Measurements from ENCODE around the gene UBE2J2. TPM values are rescaled to one million over a fixed set of nuclear protein-coding genes. Genes with fewer than 3 reads are reported as not detected.

Gene UBE2J2
- total and polyA plus RNA-seq, 2 of the 13 experiments (the other 11 are each of a cell fraction or from before 2014, with no cell fraction given) = 25.4 to 29.4 TPM

DNA sequence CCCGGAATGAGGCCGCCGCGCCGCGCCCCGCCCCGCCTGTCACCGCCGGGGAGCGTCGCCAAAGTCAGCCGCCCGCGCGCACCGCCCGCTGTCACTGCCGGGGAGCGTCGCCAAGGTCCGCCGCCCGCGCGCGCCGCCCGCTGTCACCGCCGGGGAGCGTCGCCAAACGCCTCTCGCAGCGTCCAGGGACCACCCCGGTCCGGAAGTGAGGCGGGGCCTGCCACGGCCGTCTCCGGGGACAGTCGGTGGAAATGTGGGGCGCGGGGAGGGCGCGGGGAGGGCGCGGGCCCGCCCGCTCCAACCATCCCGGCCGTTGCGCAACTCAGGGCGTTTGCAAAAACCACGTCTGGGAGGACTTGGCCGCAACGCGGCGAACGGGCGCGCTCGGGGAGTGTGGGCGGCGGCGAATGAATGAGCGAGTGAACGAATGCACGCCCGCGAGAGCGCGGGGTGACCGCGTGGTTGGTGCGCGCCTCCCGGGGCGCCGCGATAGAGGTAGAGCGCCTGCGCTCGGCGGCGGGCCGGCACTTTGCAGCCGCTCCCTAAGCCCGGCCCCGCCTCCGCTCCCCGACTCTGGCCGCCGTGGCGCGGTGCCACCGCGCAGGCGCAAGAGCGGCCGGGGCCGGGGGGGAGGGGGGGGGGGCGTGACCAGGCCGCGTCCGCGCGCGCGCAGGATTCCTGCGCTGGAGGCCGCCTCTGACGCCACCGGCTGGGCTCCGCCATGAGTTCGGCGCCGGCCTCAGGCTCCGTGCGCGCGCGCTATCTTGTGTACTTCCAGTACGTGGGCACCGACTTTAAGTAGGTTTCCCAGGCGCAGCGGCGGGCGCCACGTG is 34.5 kb upstream of the UBE2J2 start, which contains the start of the genes ACAP3 and PUSL1 (continued):
- TF ChIP-seq, protein P1, sequence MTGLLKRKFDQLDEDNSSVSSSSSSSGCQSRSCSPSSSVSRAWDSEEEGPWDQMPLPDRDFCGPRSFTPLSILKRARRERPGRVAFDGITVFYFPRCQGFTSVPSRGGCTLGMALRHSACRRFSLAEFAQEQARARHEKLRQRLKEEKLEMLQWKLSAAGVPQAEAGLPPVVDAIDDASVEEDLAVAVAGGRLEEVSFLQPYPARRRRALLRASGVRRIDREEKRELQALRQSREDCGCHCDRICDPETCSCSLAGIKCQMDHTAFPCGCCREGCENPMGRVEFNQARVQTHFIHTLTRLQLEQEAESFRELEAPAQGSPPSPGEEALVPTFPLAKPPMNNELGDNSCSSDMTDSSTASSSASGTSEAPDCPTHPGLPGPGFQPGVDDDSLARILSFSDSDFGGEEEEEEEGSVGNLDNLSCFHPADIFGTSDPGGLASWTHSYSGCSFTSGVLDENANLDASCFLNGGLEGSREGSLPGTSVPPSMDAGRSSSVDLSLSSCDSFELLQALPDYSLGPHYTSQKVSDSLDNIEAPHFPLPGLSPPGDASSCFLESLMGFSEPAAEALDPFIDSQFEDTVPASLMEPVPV (CRISPR knock-in tag; IDR thresholded peaks at IDR 0.05) = peak; percentile 51; the same call in 1 of the 2 replicates
- TF ChIP-seq MYC (CRISPR knock-in tag; IDR thresholded peaks at IDR 0.05; ENCODE audit: borderline replicate concordance) = peak; percentile 93
- TF ChIP-seq MED8 (CRISPR knock-in tag; IDR thresholded peaks at IDR 0.05; ENCODE audit: insufficient replicate concordance) = peak; percentile 6
- TF ChIP-seq, protein P2, sequence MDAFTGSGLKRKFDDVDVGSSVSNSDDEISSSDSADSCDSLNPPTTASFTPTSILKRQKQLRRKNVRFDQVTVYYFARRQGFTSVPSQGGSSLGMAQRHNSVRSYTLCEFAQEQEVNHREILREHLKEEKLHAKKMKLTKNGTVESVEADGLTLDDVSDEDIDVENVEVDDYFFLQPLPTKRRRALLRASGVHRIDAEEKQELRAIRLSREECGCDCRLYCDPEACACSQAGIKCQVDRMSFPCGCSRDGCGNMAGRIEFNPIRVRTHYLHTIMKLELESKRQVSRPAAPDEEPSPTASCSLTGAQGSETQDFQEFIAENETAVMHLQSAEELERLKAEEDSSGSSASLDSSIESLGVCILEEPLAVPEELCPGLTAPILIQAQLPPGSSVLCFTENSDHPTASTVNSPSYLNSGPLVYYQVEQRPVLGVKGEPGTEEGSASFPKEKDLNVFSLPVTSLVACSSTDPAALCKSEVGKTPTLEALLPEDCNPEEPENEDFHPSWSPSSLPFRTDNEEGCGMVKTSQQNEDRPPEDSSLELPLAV (CRISPR knock-in tag; conservative IDR thresholded peaks at IDR 0.05; ENCODE audit: low read depth) = 0 out of 2 replicates have a peak, but pooled peaks have one; percentile 17
- TF ChIP-seq MAFF (IDR thresholded peaks at IDR 0.05; ENCODE audit: low read depth, low read length) = no peak
- TF ChIP-seq ELF1 (CRISPR knock-in tag; IDR thresholded peaks at IDR 0.05) = peak; percentile 75
- 0 out of 2 replicates have a peak, but pooled peaks have one; percentile 47 for TF ChIP-seq ATF7-NPFF (CRISPR knock-in tag; IDR thresholded peaks at IDR 0.05; ENCODE audit: low read depth)
- 0 out of 2 replicates have a peak, but pooled peaks have one; percentile 27 for TF ChIP-seq ZNF766 (CRISPR knock-in tag; IDR thresholded peaks at IDR 0.05; ENCODE audit: borderline replicate concordance)
- TF ChIP-seq, protein P3, sequence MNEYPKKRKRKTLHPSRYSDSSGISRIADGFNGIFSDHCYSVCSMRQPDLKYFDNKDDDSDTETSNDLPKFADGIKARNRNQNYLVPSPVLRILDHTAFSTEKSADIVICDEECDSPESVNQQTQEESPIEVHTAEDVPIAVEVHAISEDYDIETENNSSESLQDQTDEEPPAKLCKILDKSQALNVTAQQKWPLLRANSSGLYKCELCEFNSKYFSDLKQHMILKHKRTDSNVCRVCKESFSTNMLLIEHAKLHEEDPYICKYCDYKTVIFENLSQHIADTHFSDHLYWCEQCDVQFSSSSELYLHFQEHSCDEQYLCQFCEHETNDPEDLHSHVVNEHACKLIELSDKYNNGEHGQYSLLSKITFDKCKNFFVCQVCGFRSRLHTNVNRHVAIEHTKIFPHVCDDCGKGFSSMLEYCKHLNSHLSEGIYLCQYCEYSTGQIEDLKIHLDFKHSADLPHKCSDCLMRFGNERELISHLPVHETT (CRISPR knock-in tag; conservative IDR thresholded peaks at IDR 0.05) = peak; percentile 93
- TF ChIP-seq, protein P4, sequence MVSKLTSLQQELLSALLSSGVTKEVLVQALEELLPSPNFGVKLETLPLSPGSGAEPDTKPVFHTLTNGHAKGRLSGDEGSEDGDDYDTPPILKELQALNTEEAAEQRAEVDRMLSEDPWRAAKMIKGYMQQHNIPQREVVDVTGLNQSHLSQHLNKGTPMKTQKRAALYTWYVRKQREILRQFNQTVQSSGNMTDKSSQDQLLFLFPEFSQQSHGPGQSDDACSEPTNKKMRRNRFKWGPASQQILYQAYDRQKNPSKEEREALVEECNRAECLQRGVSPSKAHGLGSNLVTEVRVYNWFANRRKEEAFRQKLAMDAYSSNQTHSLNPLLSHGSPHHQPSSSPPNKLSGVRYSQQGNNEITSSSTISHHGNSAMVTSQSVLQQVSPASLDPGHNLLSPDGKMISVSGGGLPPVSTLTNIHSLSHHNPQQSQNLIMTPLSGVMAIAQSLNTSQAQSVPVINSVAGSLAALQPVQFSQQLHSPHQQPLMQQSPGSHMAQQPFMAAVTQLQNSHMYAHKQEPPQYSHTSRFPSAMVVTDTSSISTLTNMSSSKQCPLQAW (CRISPR knock-in tag; IDR thresholded peaks at IDR 0.05) = 0 out of 2 replicates have a peak, but pooled peaks have one; percentile 18
- TF ChIP-seq, protein P5, sequence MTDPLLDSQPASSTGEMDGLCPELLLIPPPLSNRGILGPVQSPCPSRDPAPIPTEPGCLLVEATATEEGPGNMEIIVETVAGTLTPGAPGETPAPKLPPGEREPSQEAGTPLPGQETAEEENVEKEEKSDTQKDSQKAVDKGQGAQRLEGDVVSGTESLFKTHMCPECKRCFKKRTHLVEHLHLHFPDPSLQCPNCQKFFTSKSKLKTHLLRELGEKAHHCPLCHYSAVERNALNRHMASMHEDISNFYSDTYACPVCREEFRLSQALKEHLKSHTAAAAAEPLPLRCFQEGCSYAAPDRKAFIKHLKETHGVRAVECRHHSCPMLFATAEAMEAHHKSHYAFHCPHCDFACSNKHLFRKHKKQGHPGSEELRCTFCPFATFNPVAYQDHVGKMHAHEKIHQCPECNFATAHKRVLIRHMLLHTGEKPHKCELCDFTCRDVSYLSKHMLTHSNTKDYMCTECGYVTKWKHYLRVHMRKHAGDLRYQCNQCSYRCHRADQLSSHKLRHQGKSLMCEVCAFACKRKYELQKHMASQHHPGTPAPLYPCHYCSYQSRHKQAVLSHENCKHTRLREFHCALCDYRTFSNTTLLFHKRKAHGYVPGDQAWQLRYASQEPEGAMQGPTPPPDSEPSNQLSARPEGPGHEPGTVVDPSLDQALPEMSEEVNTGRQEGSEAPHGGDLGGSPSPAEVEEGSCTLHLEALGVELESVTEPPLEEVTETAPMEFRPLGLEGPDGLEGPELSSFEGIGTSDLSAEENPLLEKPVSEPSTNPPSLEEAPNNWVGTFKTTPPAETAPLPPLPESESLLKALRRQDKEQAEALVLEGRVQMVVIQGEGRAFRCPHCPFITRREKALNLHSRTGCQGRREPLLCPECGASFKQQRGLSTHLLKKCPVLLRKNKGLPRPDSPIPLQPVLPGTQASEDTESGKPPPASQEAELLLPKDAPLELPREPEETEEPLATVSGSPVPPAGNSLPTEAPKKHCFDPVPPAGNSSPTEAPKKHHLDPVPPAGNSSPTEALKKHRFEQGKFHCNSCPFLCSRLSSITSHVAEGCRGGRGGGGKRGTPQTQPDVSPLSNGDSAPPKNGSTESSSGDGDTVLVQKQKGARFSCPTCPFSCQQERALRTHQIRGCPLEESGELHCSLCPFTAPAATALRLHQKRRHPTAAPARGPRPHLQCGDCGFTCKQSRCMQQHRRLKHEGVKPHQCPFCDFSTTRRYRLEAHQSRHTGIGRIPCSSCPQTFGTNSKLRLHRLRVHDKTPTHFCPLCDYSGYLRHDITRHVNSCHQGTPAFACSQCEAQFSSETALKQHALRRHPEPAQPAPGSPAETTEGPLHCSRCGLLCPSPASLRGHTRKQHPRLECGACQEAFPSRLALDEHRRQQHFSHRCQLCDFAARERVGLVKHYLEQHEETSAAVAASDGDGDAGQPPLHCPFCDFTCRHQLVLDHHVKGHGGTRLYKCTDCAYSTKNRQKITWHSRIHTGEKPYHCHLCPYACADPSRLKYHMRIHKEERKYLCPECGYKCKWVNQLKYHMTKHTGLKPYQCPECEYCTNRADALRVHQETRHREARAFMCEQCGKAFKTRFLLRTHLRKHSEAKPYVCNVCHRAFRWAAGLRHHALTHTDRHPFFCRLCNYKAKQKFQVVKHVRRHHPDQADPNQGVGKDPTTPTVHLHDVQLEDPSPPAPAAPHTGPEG (CRISPR knock-in tag; IDR thresholded peaks at IDR 0.05) = peak; percentile 99
- TF ChIP-seq, protein P6, sequence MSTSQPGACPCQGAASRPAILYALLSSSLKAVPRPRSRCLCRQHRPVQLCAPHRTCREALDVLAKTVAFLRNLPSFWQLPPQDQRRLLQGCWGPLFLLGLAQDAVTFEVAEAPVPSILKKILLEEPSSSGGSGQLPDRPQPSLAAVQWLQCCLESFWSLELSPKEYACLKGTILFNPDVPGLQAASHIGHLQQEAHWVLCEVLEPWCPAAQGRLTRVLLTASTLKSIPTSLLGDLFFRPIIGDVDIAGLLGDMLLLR (CRISPR knock-in tag; IDR thresholded peaks at IDR 0.05) = peak; percentile 10; the same call in 1 of the 2 replicates

Measured in HepG2 (cell line).